Lung (tissue), 16 donors: ENCODE measurements around the gene G6PC1. TPM values are rescaled to one million over a fixed set of nuclear protein-coding genes. Genes with fewer than 3 reads are reported as not detected.
"Not testable (repeated sequence)": the region's sequence is repeated elsewhere in the genome, so short reads cannot be mapped to it uniquely, and the experiment has no call there.

ENCODE experiments used
- ATAC-seq: fragments of 200-7000 bp; cut with Tn5 transposase; one replicate; pipeline ENCODE4 v1.9.1; 2020; ENCODE audit warnings: moderate number of reproducible peaks; ENCODE audit not compliant: insufficient read depth, low FRiP score
- DNase-seq, 3 donors: peaks; one replicate each; pipeline ENCODE4 v3.0.0-alpha.2; 2013 to 2017
- H3K27ac ChIP-seq, 2 donors: one replicate each; pipeline ENCODE4 v1.5.1; 2013; ENCODE audit warnings: mild to moderate bottlenecking in 2 of 2, moderate library complexity in 2 of 2, control low read depth in 1 of 2, inconsistent platforms in 1 of 2, low read depth in 1 of 2, low read length in 1 of 2
- H3K27me3 ChIP-seq, 3 donors: one replicate each; pipeline ENCODE4 v1.5.1; 2013; ENCODE audit warnings: low read length in 2 of 3; ENCODE audit not compliant: control insufficient read depth in 3 of 3, insufficient read depth in 3 of 3
- H3K36me3 ChIP-seq, 4 donors: one replicate each; pipeline ENCODE4 v1.5.1; 2013; ENCODE audit warnings: low read length in 4 of 4, mild to moderate bottlenecking in 1 of 4, moderate library complexity in 1 of 4; ENCODE audit not compliant: control insufficient read depth in 4 of 4, insufficient read depth in 4 of 4
- H3K4me1 ChIP-seq, 5 donors: one replicate each; pipeline ENCODE4 v1.5.1; 2013; ENCODE audit warnings: low read length in 5 of 5, mild to moderate bottlenecking in 2 of 5, moderate library complexity in 1 of 5; ENCODE audit not compliant: control insufficient read depth in 5 of 5, insufficient read depth in 5 of 5
- H3K4me3 ChIP-seq: one replicate; pipeline ENCODE4 v1.5.1; 2013; ENCODE audit warnings: mild to moderate bottlenecking, control low read depth, moderate library complexity
- H3K9ac ChIP-seq, 2 donors: one replicate each; pipeline ENCODE4 v1.5.1; 2013; ENCODE audit warnings: low read length in 2 of 2, control low read depth in 1 of 2; ENCODE audit not compliant: insufficient read depth in 1 of 2
- H3K9me3 ChIP-seq, 4 donors: one replicate each; pipeline ENCODE4 v1.5.1; 2013; ENCODE audit warnings: low read length in 3 of 4, mild to moderate bottlenecking in 1 of 4, moderate library complexity in 1 of 4; ENCODE audit not compliant: control insufficient read depth in 4 of 4, insufficient read depth in 3 of 4
- CTCF ChIP-seq: IDR thresholded peaks from 2 replicates; pipeline ENCODE4 v1.5.1; 2012; ENCODE audit warnings: mild to moderate bottlenecking; ENCODE audit errors: control extremely low read depth, extremely low read depth
- WGBS, 2 donors: extraction: QIAGEN DNeasy Blood & Tissue Kit; methylation state at CpG; one replicate each; pipeline ENCODE4 v1.1.7; 2013; 5-methylcytosine and 5-hydroxymethylcytosine counted together
- long read RNA-seq, 5 donors: transcript quantifications; one replicate each; lab custom pipeline, GENCODE V29; 2026
- polyA plus RNA-seq, 2 donors: library from polyadenylated mRNA; stranded (reverse); fragments of 200-250 nt; gene quantifications; one replicate each; pipeline ENCODE4 v1.2.1, GENCODE V29; 2013
- total RNA-seq, 2 donors: library from RNA; depleted of rRNA in 1 of 2; stranded (reverse); fragments of >200 nt in 1 of 2; gene quantifications; one replicate each; pipeline ENCODE4 v1.2.1, GENCODE V29; 2014 to 2021
- donor health status: control.
- donor health status: control.
- donor health status: Bipolar disorder and iron deficiency.
- donor health status: healthy.
- donor health status: DM: yes; HTN: yes; CAD: no.

Gene G6PC1
- total RNA-seq (under 1 TPM in 1 of 2 donors, not detected in 1; 0.09 TPM), polyA plus RNA-seq (not detected)
- long read RNA-seq, donor 1 = 0 reads
- long read RNA-seq, donor 2 = 0 reads
- long read RNA-seq, donor 3 = 0 reads
- long read RNA-seq, donor 4 = 0 reads
- long read RNA-seq, donor 5 = 0 reads

GRCh38 chr17:42900460-42901331 lies at the start of gene G6PC1:
TSS of gene G6PC1 (plus strand) at chr17:42900799. CDS start at chr17:42900877, 78 bp downstream.
- no peaks in the 10 kb centered on the region for H3K27me3 ChIP-seq
- H3K36me3 ChIP-seq = no peaks in the 10 kb centered on the region
- DNase-seq (no peak), ATAC-seq (no peak)
- H3K9ac ChIP-seq = no peak within 1 kb of the TSS
- no peak within 1 kb of the TSS for H3K27ac ChIP-seq
- peaks cover 0 to under 1% (median 0%) of the 10 kb centered on the region in 5 donors for H3K4me1 ChIP-seq
- H3K9me3 ChIP-seq = no peaks in the 10 kb centered on the region
- TF ChIP-seq CTCF = no peak
- H3K4me3 ChIP-seq = no peak within 1 kb of the TSS
- 82 to 85% methylated on average over 12 of the region's 12 CpGs for WGBS, 2 donors

- no peak for ATAC-seq
These were observed 49.6 kb upstream of the G6PC1 start, which contains the start of gene AOC3 for GRCh38 chr17:42850954-42851353. TSS of gene AOC3 (plus strand) at chr17:42851199. CDS start at chr17:42851344, 145 bp downstream.

GRCh38 chr17:42851371-42852240 lies 49.0 kb upstream of the G6PC1 start:
- not testable (repeated sequence) for DNase-seq, H3K27me3 ChIP-seq, H3K9me3 ChIP-seq, ATAC-seq
- Histone ChIP-seq H3K27ac (peak overlapping the region in 1 of 2 donors; percentile 21), H3K4me1 (peaks cover 5 to 63% (median 18%) of the 10 kb centered on the region in 5 donors), H3K9ac (peak overlapping the region in 1 of 2 donors; percentile 47), H3K4me3 (peak overlapping the region; percentile 27), H3K36me3 (peaks cover 0 to 10% (median 0%) of the 10 kb centered on the region in 4 donors)
- 78 to 93% methylated on average over 25 of the region's 28 CpGs for WGBS, 2 donors

More at GRCh38 chr17:42850954-42851353, 49.6 kb upstream of the G6PC1 start, which contains the start of gene AOC3:
- Histone ChIP-seq H3K36me3 (peaks cover 0 to 9% (median under 1%) of the 10 kb centered on the region in 4 donors), H3K4me3 (peak within 1 kb of the TSS; percentile 27), H3K9me3 (no peaks in the 10 kb centered on the region), H3K4me1 (peaks cover 5 to 59% (median 17%) of the 10 kb centered on the region in 5 donors), H3K27me3 (no peaks in the 10 kb centered on the region), H3K27ac (peak within 1 kb of the TSS in 1 of 2 donors; percentile 21), H3K9ac (peak within 1 kb of the TSS in 1 of 2 donors; percentile 47)
- WGBS, 2 donors = 54 to 69% methylated on average over 9 of the region's 9 CpGs
- TF ChIP-seq CTCF = no peak
- DNase-seq = peak; percentile 76 to 84 (median 80)
